CD14-positive monocyte (primary cell): ENCODE measurements around the gene SETD1A. TPM values are rescaled to one million over a fixed set of nuclear protein-coding genes. Genes with fewer than 3 reads are reported as not detected.
A peak's percentile ranks its signal among the peaks of the same experiment; 100 is the strongest.

Experiments
- DNase-seq, 3 donors: peaks; one replicate each; pipeline ENCODE4 v3.0.0-alpha.2; 2011 to 2022
- H2AFZ ChIP-seq: 2 replicates; pipeline ENCODE4 v1.6.0; 2012; ENCODE audit warnings: mild to moderate bottlenecking, low read depth, low read length, inconsistent platforms; ENCODE audit not compliant: insufficient read depth, poor library complexity, severe bottlenecking
- H3K27ac ChIP-seq, 2 donors: 1 replicate in 1 of 2; 2 replicates in 1 of 2; pipeline ENCODE4 v1.5.1; 2012 to 2013; ENCODE audit warnings: low read length in 2 of 2, control low read depth in 1 of 2, inconsistent platforms in 1 of 2, low read depth in 1 of 2, mild to moderate bottlenecking in 1 of 2
- H3K27me3 ChIP-seq, 2 donors: one replicate each; pipeline versions ENCODE4 v1.6.0 to v1.6.1; 2011 to 2013; ENCODE audit warnings: low read length in 2 of 2; ENCODE audit not compliant: control insufficient read depth in 2 of 2, insufficient read depth in 2 of 2
- H3K36me3 ChIP-seq, 2 donors: replicated peaks in 1 of 2; 1 replicate in 1 of 2; 2 replicates in 1 of 2; pipeline versions ENCODE4 v1.5.1 to v1.6.1; 2012 to 2013; ENCODE audit warnings: low read length in 2 of 2, control low read depth in 1 of 2, inconsistent platforms in 1 of 2, mild to moderate bottlenecking in 1 of 2; ENCODE audit not compliant: insufficient read depth in 2 of 2, control insufficient read depth in 1 of 2
- H3K4me1 ChIP-seq, 2 donors: 1 replicate in 1 of 2; 2 replicates in 1 of 2; pipeline versions ENCODE4 v1.5.1 to v1.6.1; 2012 to 2013; ENCODE audit warnings: low read length in 2 of 2, control low read depth in 1 of 2, inconsistent platforms in 1 of 2, mild to moderate bottlenecking in 1 of 2, moderate library complexity in 1 of 2; ENCODE audit not compliant: insufficient read depth in 2 of 2, control insufficient read depth in 1 of 2
- H3K4me2 ChIP-seq: replicated peaks from 2 replicates; pipeline ENCODE3; 2012; ENCODE audit warnings: low read length, moderate library complexity, mild to moderate bottlenecking; ENCODE audit not compliant: poor library complexity, severe bottlenecking; ENCODE audit errors: extremely low read depth
- H3K4me3 ChIP-seq, 3 experiments: fragments of 200-600 bp in 1 of 3; sonication (generic) in 1 of 3; replicated peaks in 1 of 3; 1 replicate in 2 of 3; 2 replicates in 1 of 3; pipeline ENCODE4 v1.5.1; 2011 to 2013; ENCODE audit warnings: low read length in 3 of 3, mild to moderate bottlenecking in 3 of 3, control low read depth in 2 of 3, low read depth in 2 of 3, inconsistent platforms in 1 of 3, moderate library complexity in 1 of 3
- H3K79me2 ChIP-seq: 2 replicates; pipeline ENCODE4 v1.6.0; 2012; ENCODE audit warnings: mild to moderate bottlenecking, control low read depth, inconsistent platforms, low read length, moderate library complexity; ENCODE audit not compliant: insufficient read depth
- H3K9ac ChIP-seq: 2 replicates; pipeline ENCODE4 v1.6.0; 2017; ENCODE audit warnings: low read length, mild to moderate bottlenecking; ENCODE audit not compliant: insufficient read depth, poor library complexity, severe bottlenecking
- H3K9me3 ChIP-seq, 2 donors: replicated peaks in 1 of 2; 1 replicate in 1 of 2; 2 replicates in 1 of 2; pipeline versions ENCODE4 v1.5.1 to v1.6.1; 2012 to 2013; ENCODE audit warnings: low read length in 2 of 2, control low read depth in 1 of 2; ENCODE audit not compliant: control insufficient read depth in 1 of 2, insufficient read depth in 1 of 2
- H4K20me1 ChIP-seq: 2 replicates; pipeline ENCODE4 v1.6.0; 2012; ENCODE audit warnings: mild to moderate bottlenecking, low read length, control low read depth, moderate library complexity; ENCODE audit not compliant: insufficient read depth
- H3K27ac Mint-ChIP-seq, 7 donors: one replicate each; pipeline ENCODE4 v1.8.0; 2020; ENCODE audit warnings: mild to moderate bottlenecking in 7 of 7, mixed read lengths in 7 of 7, moderate library complexity in 6 of 7, inconsistent platforms in 2 of 7
- H3K27me3 Mint-ChIP-seq, 3 donors: one replicate each; pipeline ENCODE4 v1.8.0; 2021 to 2022; ENCODE audit warnings: low read depth in 3 of 3, mild to moderate bottlenecking in 3 of 3, mixed read lengths in 3 of 3, moderate library complexity in 3 of 3, inconsistent platforms in 1 of 3
- H3K36me3 Mint-ChIP-seq, 2 donors: one replicate each; pipeline ENCODE4 v1.8.0; 2020; ENCODE audit warnings: mixed read lengths in 2 of 2, inconsistent platforms in 1 of 2, mild to moderate bottlenecking in 1 of 2
- H3K4me1 Mint-ChIP-seq: one replicate; pipeline ENCODE4 v1.8.0; 2020; ENCODE audit warnings: mild to moderate bottlenecking, mixed read lengths
- H3K4me3 Mint-ChIP-seq, 2 donors: one replicate each; pipeline ENCODE4 v1.8.0; 2020; ENCODE audit warnings: mild to moderate bottlenecking in 2 of 2, mixed read lengths in 2 of 2, moderate library complexity in 1 of 2
- H3K9me3 Mint-ChIP-seq, 7 donors: one replicate each; pipeline ENCODE4 v1.8.0; 2020 to 2022; ENCODE audit warnings: mixed read lengths in 7 of 7, mild to moderate bottlenecking in 6 of 7, moderate library complexity in 6 of 7, inconsistent platforms in 2 of 7
- WGBS: methylation state at CpG from one replicate; pipeline ENCODE4 v1.1.5; 2013; ENCODE audit warnings: missing lambda C conversion rate; ENCODE audit not compliant: insufficient coverage; 5-methylcytosine and 5-hydroxymethylcytosine counted together
- intact Hi-C, 2 donors: fragments of 100-400 bp; cut with micrococcal nuclease; formaldehyde crosslinking; loops; one replicate each; pipeline versions ENCODE4 v1.15.0 to v1.15.1; 2023
- polyA plus RNA-seq, 3 donors: library from polyadenylated mRNA; depleted of rRNA in 1 of 3; unstranded in 2 of 3; stranded (reverse) in 1 of 3; fragments of 300-500 nt in 2 of 3; fragments of >200 nt in 1 of 3; fragmentation: Illumina TruSeq in 2 of 3; gene quantifications; 1 replicate in 2 of 3; 2 replicates in 1 of 3; pipeline ENCODE4 v1.2.3, GENCODE V29; 2012 to 2021
- TF ChIP-seq, protein P1 (sequence below): fragments of 200-600 bp; IDR thresholded peaks from one replicate; pipeline ENCODE4 v1.8.0; 2022; ENCODE audit warnings: antibody characterized with exemption, mild to moderate bottlenecking

The SETD1A gene
- polyA plus RNA-seq, 3 donors: 0.16 to 6.6 (median 1.3) TPM

DNA sequence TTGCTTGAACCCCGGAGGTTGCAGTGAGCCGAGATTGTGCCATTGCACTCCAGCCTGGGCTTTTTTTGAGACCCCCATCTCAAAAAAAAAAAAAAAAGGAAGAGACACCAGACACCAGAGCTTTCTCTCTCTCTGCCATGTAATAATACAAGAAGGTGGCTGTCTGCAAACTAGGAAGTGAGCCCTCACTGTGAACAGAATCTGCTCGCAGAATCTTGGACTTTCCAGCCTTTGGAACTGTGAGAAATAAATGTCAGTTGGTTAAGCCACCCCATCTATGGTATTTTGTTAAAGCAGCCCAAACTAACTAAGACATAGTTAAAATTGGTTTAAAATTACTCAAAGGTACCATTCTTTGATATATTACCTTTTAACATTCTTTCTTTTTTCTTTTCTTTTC is 63.0 kb downstream of the SETD1A start:
- no peaks in the 10 kb centered on the region for H3K36me3 Mint-ChIP-seq

DNA sequence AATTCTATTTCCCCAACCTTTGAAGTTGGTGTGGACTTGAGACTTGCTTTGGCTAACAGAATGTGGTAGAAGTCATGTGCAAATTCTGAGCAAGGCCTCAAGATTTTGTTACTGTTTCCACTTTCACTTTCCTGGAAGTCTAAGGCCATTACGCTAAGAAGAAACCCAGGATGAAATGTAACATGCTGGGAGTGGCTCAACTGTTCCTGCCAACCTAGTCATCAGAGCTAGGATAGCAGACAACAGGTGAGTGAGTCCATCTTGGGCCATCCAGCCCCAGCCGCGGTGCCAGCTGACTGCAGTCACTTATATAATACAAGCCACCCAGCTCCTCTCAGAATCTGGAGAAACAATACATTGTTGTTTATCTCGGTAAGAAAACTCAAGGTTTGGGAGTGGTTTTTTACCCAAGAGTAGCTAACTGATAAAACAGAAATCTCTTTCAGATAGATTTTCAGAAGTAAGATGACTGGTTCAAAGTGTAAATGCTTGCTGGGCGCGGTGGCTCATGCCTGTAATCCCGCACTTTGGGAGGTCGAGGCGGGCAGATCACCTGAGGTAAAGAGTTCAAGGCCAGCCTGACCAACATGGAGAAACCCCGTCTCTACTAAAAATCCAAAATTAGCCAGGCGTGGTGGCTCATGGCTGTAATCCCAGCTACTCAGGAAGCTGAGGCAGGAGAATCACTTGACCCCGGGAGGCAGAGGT is 65.1 kb downstream of the SETD1A start:
- no peak overlapping the region for H2AFZ ChIP-seq
- WGBS: 94% methylated on average over 9 of the region's 12 CpGs
- no peaks in the 10 kb centered on the region for H3K36me3 Mint-ChIP-seq
- intact Hi-C loops: no loop called here
- no peaks in the 10 kb centered on the region for H4K20me1 ChIP-seq
- no peaks in the 10 kb centered on the region for H3K36me3 ChIP-seq
- no peaks in the 10 kb centered on the region for H3K27me3 ChIP-seq
- peaks cover 0 to 3% (median 0%) of the 10 kb centered on the region in 7 donors for H3K9me3 Mint-ChIP-seq
- H3K4me2 ChIP-seq: no peak overlapping the region
- no peak overlapping the region for H3K4me3 ChIP-seq
- TF ChIP-seq, protein P1, sequence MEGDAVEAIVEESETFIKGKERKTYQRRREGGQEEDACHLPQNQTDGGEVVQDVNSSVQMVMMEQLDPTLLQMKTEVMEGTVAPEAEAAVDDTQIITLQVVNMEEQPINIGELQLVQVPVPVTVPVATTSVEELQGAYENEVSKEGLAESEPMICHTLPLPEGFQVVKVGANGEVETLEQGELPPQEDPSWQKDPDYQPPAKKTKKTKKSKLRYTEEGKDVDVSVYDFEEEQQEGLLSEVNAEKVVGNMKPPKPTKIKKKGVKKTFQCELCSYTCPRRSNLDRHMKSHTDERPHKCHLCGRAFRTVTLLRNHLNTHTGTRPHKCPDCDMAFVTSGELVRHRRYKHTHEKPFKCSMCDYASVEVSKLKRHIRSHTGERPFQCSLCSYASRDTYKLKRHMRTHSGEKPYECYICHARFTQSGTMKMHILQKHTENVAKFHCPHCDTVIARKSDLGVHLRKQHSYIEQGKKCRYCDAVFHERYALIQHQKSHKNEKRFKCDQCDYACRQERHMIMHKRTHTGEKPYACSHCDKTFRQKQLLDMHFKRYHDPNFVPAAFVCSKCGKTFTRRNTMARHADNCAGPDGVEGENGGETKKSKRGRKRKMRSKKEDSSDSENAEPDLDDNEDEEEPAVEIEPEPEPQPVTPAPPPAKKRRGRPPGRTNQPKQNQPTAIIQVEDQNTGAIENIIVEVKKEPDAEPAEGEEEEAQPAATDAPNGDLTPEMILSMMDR: no peak
- no peaks in the 10 kb centered on the region for H3K9me3 ChIP-seq
- no peak overlapping the region for H3K9ac ChIP-seq
- no peak for DNase-seq
- H3K27ac Mint-ChIP-seq: peak overlapping the region in 1 of 7 donors; percentile 63
- no peaks in the 10 kb centered on the region for H3K4me1 ChIP-seq
- no peak overlapping the region for H3K4me3 Mint-ChIP-seq
- H3K4me1 Mint-ChIP-seq: peaks cover 17% of the 10 kb centered on the region
- H3K79me2 ChIP-seq: no peaks in the 10 kb centered on the region
- peaks cover 0 to 5% (median 0%) of the 10 kb centered on the region in 3 donors for H3K27me3 Mint-ChIP-seq
- no peak overlapping the region for H3K27ac ChIP-seq

More for the DNA sequence above, 63.0 kb downstream of the SETD1A start:
- Histone ChIP-seq H3K4me1 (no peaks in the 10 kb centered on the region), H3K9me3 (no peaks in the 10 kb centered on the region), H3K4me3 (no peak overlapping the region), H3K36me3 (no peaks in the 10 kb centered on the region), H3K79me2 (no peaks in the 10 kb centered on the region), H3K9ac (no peak overlapping the region), H3K27me3 (no peaks in the 10 kb centered on the region), H3K27ac (no peak overlapping the region), H2AFZ (no peak overlapping the region), H4K20me1 (no peaks in the 10 kb centered on the region), H3K4me2 (no peak overlapping the region)
- no CpG with 5 or more reads among the region's 3 CpGs for WGBS
- TF ChIP-seq, protein P1: no peak
- Mint-ChIP-seq H3K27ac (no peak overlapping the region), H3K4me3 (no peak overlapping the region), H3K27me3 (peaks cover under 1 to 5% (median 3%) of the 10 kb centered on the region in 3 donors), H3K9me3 (peaks cover 0 to 3% (median 0%) of the 10 kb centered on the region in 7 donors), H3K4me1 (peaks cover 12% of the 10 kb centered on the region)
- DNase-seq: no peak
- intact Hi-C loops: no loop called here
